22Rv1 (cell line): Measurements from ENCODE around the gene SNX6.
"Not testable (repeated sequence)": the region's sequence is repeated elsewhere in the genome, so short reads cannot be mapped to it uniquely, and the experiment has no call there.

ENCODE experiments used
- CTCF ChIP-seq: fragments of 450-650 bp; IDR thresholded peaks from 2 replicates; pipeline ENCODE4 v1.5.1; 2017; ENCODE audit warnings: mild to moderate bottlenecking
- ZFX ChIP-seq: fragments of 450-650 bp; IDR thresholded peaks from 2 replicates; pipeline ENCODE4 v1.6.1; 2017; ENCODE audit warnings: antibody characterized with exemption, borderline replicate concordance

DNA sequence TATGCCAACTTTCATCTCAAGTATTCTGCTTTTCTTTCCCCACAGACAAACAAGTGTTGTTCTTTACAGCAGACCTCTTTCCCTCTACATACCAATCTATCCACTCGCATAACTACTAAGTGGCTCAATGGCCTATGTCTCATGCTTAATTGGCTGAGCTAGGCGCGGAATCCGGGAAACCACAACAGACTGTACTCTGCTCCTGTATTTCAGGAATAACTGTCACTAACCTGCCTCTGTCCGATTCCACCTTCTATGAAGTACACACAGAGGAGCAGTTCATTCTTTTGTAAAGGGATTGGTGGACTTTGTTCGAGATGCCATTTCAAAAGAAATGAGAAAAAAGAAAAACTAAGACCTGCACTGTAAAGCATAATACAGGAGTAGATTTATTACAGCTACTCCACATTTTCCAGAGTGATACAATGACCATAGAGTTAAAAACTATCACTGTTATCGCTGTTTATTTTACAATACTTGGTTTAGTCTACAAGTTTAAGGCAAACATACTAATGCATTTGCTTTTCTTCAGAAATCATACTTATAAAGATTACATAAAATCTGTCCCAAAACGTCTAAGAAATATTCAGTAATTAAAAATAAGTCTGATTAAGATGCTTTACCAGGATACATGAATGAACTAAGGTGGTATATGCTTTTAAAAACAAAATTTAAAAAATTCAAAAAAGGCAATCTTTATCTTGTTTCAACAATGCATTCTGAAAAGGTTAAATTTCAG lies 67.7 kb downstream of the SNX6 start:
- TF ChIP-seq CTCF, ZFX: not testable (repeated sequence)
